H1 (cell line): Measurements from ENCODE around the gene GRIP2. TPM values are rescaled to one million over a fixed set of nuclear protein-coding genes. Genes with fewer than 3 reads are reported as not detected.

ENCODE experiments used
- CTCF ChIA-PET: fragments of 300-600 bp; sonication (Branson Sonifier 250); formaldehyde crosslinking; loops from one replicate; lab custom pipeline; 2021; ENCODE audit not compliant: partially characterized antibody; lab: Charles Lee
- POLR2A ChIA-PET: fragments of 300-600 bp; sonication (Branson Sonifier 250); formaldehyde crosslinking; loops from one replicate; lab custom pipeline; 2021; ENCODE audit warnings: inconsistent platforms; ENCODE audit not compliant: partially characterized antibody; lab: Charles Lee
- DNase-seq, 2 experiments: peaks; one replicate each; pipeline versions ENCODE4 v3.0.0 to v3.0.0-alpha.2; 2010 to 2022; ENCODE audit warnings: low spot score in 2 of 2, low read depth in 1 of 2, mixed read lengths in 1 of 2
- FAIRE-seq: peaks from 2 replicates; lab custom pipeline; 2011; peaks lifted over from hg19 to GRCh38; lab: Jason Lieb, UNC
- H2AFZ ChIP-seq: 2 replicates; pipeline ENCODE4 v1.8.1; 2012; ENCODE audit warnings: low read length, inconsistent platforms
- H2AK5ac ChIP-seq: 2 replicates; pipeline ENCODE4 v1.6.1; 2013; ENCODE audit warnings: low read depth, low read length
- H2BK120ac ChIP-seq: replicated peaks from 2 replicates; pipeline ENCODE3; 2013; ENCODE audit warnings: low read depth, low read length, inconsistent platforms
- H2BK12ac ChIP-seq: 2 replicates; pipeline ENCODE4 v1.6.1; 2013; ENCODE audit warnings: low read depth, low read length
- H2BK15ac ChIP-seq: 2 replicates; pipeline ENCODE4 v1.6.1; 2013; ENCODE audit warnings: low read length
- H2BK20ac ChIP-seq: 2 replicates; pipeline ENCODE4 v1.6.1; 2013; ENCODE audit warnings: low read length
- H2BK5ac ChIP-seq: 2 replicates; pipeline ENCODE4 v1.6.1; 2013; ENCODE audit warnings: low read depth, low read length
- H3K14ac ChIP-seq: 2 replicates; pipeline ENCODE4 v1.6.1; 2013; ENCODE audit warnings: inconsistent platforms; ENCODE audit not compliant: insufficient read length
- H3K18ac ChIP-seq: 2 replicates; pipeline ENCODE4 v1.6.1; 2013; ENCODE audit warnings: low read length; ENCODE audit errors: extremely low read depth
- H3K23ac ChIP-seq: 2 replicates; pipeline ENCODE4 v1.6.1; 2013; ENCODE audit warnings: inconsistent platforms; ENCODE audit not compliant: insufficient read length
- H3K23me2 ChIP-seq: 2 replicates; pipeline ENCODE4 v1.6.1; 2013; ENCODE audit warnings: low read depth, low read length
- H3K27ac ChIP-seq: 2 replicates; pipeline ENCODE4 v1.6.1; 2011; ENCODE audit warnings: low read depth, low read length, inconsistent platforms
- H3K27me3 ChIP-seq, 4 experiments: replicated peaks in 1 of 4; 1 replicate in 1 of 4; 2 replicates in 3 of 4; pipeline versions ENCODE4 v1.6.1 to v1.8.1; 2011 to 2013; ENCODE audit warnings: low read length in 3 of 4, mild to moderate bottlenecking in 3 of 4, inconsistent platforms in 2 of 4, mixed read lengths in 2 of 4, moderate library complexity in 1 of 4; ENCODE audit not compliant: control insufficient read depth in 3 of 4, insufficient read depth in 3 of 4; ENCODE audit errors: extremely low read depth in 1 of 4
- H3K36me3 ChIP-seq, 4 experiments: 2 replicates each; pipeline versions ENCODE4 v1.6.1 to v1.8.1; 2011 to 2013; ENCODE audit warnings: mild to moderate bottlenecking in 4 of 4, low read length in 3 of 4, moderate library complexity in 2 of 4, control low read depth in 1 of 4, inconsistent platforms in 1 of 4; ENCODE audit not compliant: insufficient read depth in 4 of 4, control insufficient read depth in 2 of 4
- H3K4ac ChIP-seq: replicated peaks from 2 replicates; pipeline ENCODE3; 2013; ENCODE audit warnings: low read length, low read depth, mixed read lengths, inconsistent platforms; ENCODE audit not compliant: insufficient read length
- H3K4me1 ChIP-seq, 4 experiments: replicated peaks in 1 of 4; 1 replicate in 1 of 4; 2 replicates in 3 of 4; pipeline versions ENCODE4 v1.6.1 to v1.8.1; 2011 to 2013; ENCODE audit warnings: low read length in 3 of 4, inconsistent platforms in 2 of 4, mixed read lengths in 1 of 4; ENCODE audit not compliant: insufficient read depth in 4 of 4, control insufficient read depth in 3 of 4
- H3K4me2 ChIP-seq, 2 experiments: 2 replicates each; pipeline versions ENCODE4 v1.6.1 to v1.8.1; 2011 to 2013; ENCODE audit warnings: low read depth in 2 of 2, low read length in 2 of 2, control low read depth in 1 of 2, inconsistent platforms in 1 of 2, mild to moderate bottlenecking in 1 of 2; ENCODE audit not compliant: insufficient read depth in 1 of 2
- H3K4me3 ChIP-seq, 4 experiments: fragments of 200-600, 300-600 bp in 1 of 4; sonication (generic), shearing (Covaris generic), sonication (Bioruptor Twin) in 1 of 4; 2 replicates each; pipeline versions ENCODE4 v1.5.1 to v1.8.1; 2011 to 2016; ENCODE audit warnings: low read length in 4 of 4, low read depth in 3 of 4, control low read depth in 2 of 4, inconsistent platforms in 2 of 4, mild to moderate bottlenecking in 2 of 4, mixed read lengths in 1 of 4, moderate library complexity in 1 of 4; ENCODE audit not compliant: insufficient read depth in 2 of 4; ENCODE audit errors: extremely low read depth in 1 of 4
- H3K56ac ChIP-seq: replicated peaks from 2 replicates; pipeline ENCODE3; 2013; ENCODE audit warnings: low read depth, mild to moderate bottlenecking, mixed read lengths, low read length, inconsistent platforms; ENCODE audit not compliant: insufficient read length
- H3K79me1 ChIP-seq: 2 replicates; pipeline ENCODE4 v1.6.1; 2013; ENCODE audit warnings: low read depth, low read length, control low read depth
- H3K79me2 ChIP-seq, 2 experiments: 2 replicates each; pipeline versions ENCODE4 v1.6.1 to v1.8.1; 2012 to 2013; ENCODE audit warnings: low read length in 2 of 2, mild to moderate bottlenecking in 2 of 2, inconsistent platforms in 1 of 2; ENCODE audit not compliant: insufficient read depth in 2 of 2, control insufficient read depth in 1 of 2
- H3K9ac ChIP-seq, 4 experiments: replicated peaks in 1 of 4; 1 replicate in 1 of 4; 2 replicates in 3 of 4; pipeline versions ENCODE4 v1.6.1 to v1.8.1; 2011 to 2013; ENCODE audit warnings: low read depth in 3 of 4, low read length in 3 of 4, control low read depth in 2 of 4, mild to moderate bottlenecking in 2 of 4, moderate library complexity in 2 of 4, inconsistent platforms in 1 of 4; ENCODE audit errors: extremely low read depth in 1 of 4
- H3K9me3 ChIP-seq, 2 experiments: 2 replicates each; pipeline versions ENCODE4 v1.6.1 to v1.8.1; 2012 to 2013; ENCODE audit warnings: mild to moderate bottlenecking in 2 of 2, moderate library complexity in 2 of 2, control low read depth in 1 of 2, inconsistent platforms in 1 of 2, low read depth in 1 of 2, low read length in 1 of 2, mixed read lengths in 1 of 2; ENCODE audit not compliant: insufficient read depth in 2 of 2
- H4K20me1 ChIP-seq, 2 experiments: replicated peaks in 1 of 2; 2 replicates each; pipeline versions ENCODE3 to v1.8.1; 2011 to 2013; ENCODE audit warnings: inconsistent platforms in 2 of 2, low read length in 2 of 2, mild to moderate bottlenecking in 1 of 2; ENCODE audit not compliant: insufficient read depth in 2 of 2, control insufficient read depth in 1 of 2
- H4K5ac ChIP-seq: 2 replicates; pipeline ENCODE4 v1.6.1; 2013; ENCODE audit warnings: low read length, low read depth, mixed read lengths, inconsistent platforms; ENCODE audit not compliant: insufficient read length
- H4K8ac ChIP-seq: 2 replicates; pipeline ENCODE4 v1.8.0; 2013; ENCODE audit warnings: mild to moderate bottlenecking, moderate library complexity, low read length, inconsistent platforms; ENCODE audit not compliant: insufficient read depth; ENCODE audit errors: extremely low read depth
- H4K91ac ChIP-seq: replicated peaks from 2 replicates; pipeline ENCODE3; 2013; ENCODE audit warnings: low read length, mixed read lengths, inconsistent platforms; ENCODE audit not compliant: insufficient read length
- CHD1 ChIP-seq: IDR thresholded peaks from 2 replicates; pipeline ENCODE4 v1.6.1; 2012; ENCODE audit warnings: low read depth, low read length, improper control_type of control experiment
- CTBP2 ChIP-seq: IDR thresholded peaks from 2 replicates; pipeline ENCODE4 v1.7.0; 2011; ENCODE audit warnings: borderline replicate concordance, mild to moderate bottlenecking, moderate library complexity, mixed read lengths, low read length; ENCODE audit not compliant: insufficient read depth, insufficient read length
- GABPA ChIP-seq: IDR thresholded peaks from 2 replicates; pipeline ENCODE4 v1.6.1; 2011; ENCODE audit warnings: mild to moderate bottlenecking, low read length, moderate library complexity, borderline replicate concordance; ENCODE audit not compliant: insufficient read depth
- HDAC6 ChIP-seq: IDR thresholded peaks from one replicate; pipeline ENCODE4 v1.7.1; 2012; ENCODE audit warnings: low read depth, mild to moderate bottlenecking, inconsistent platforms, low read length, moderate library complexity
- MAX ChIP-seq: IDR thresholded peaks from 2 replicates; pipeline ENCODE4 v1.6.1; 2012; ENCODE audit warnings: inconsistent platforms
- POLR2AphosphoS5 ChIP-seq: IDR thresholded peaks from 2 replicates; pipeline ENCODE4 v1.6.1; 2011; ENCODE audit warnings: low read depth, low read length
- RAD21 ChIP-seq, 2 experiments: IDR thresholded peaks in 1 of 2; conservative IDR thresholded peaks in 1 of 2; 2 replicates each; pipeline ENCODE4 v1.6.1; 2011; ENCODE audit warnings: low read depth in 2 of 2, low read length in 2 of 2, improper control_type of control experiment in 1 of 2, inconsistent platforms in 1 of 2, mild to moderate bottlenecking in 1 of 2, moderate library complexity in 1 of 2
- SIN3A ChIP-seq, 2 experiments: IDR thresholded peaks in 1 of 2; conservative IDR thresholded peaks in 1 of 2; 2 replicates each; pipeline ENCODE4 v1.6.1; 2011 to 2012; ENCODE audit warnings: low read length in 2 of 2, improper control_type of control experiment in 1 of 2, low read depth in 1 of 2, mild to moderate bottlenecking in 1 of 2
- SP1 ChIP-seq: IDR thresholded peaks from 2 replicates; pipeline ENCODE4 v1.6.1; 2011; ENCODE audit warnings: low read depth, low read length
- USF2 ChIP-seq: IDR thresholded peaks from 2 replicates; pipeline ENCODE4 v1.6.1; 2011; ENCODE audit warnings: low read length, improper control_type of control experiment
- WGBS, 2 experiments: shearing (Covaris generic) in 1 of 2; methylation state at CpG; one replicate each; pipeline versions ENCODE4 v1.1.6 to v1.1.7; 2013 to 2015; ENCODE audit warnings: low lambda C conversion rate in 2 of 2, mixed read lengths in 2 of 2, inconsistent platforms in 1 of 2, low coverage in 1 of 2, missing lambda C conversion rate in 1 of 2; ENCODE audit not compliant: insufficient replicate concordance in 2 of 2, insufficient coverage in 1 of 2, insufficient read length in 1 of 2; ENCODE audit errors: extremely low coverage in 1 of 2, missing lambda C conversion rate in 1 of 2; 5-methylcytosine and 5-hydroxymethylcytosine counted together
- polyA plus RNA-seq, 7 experiments: library from polyadenylated mRNA; depleted of rRNA in 3 of 7; stranded (reverse) in 5 of 7; unstranded in 2 of 7; fragments of >200 nt in 5 of 7; fragments of 200-250 nt in 2 of 7; gene quantifications; 1 replicate in 5 of 7; 2 replicates in 1 of 7; 4 replicates in 1 of 7; pipeline versions ENCODE4 v1.2.1 to v1.2.3, GENCODE V29; 2011 to 2013; ENCODE audit warnings: missing spikeins in 2 of 7, mixed read lengths in 2 of 7
- total RNA-seq: library from RNA; stranded (reverse); fragmentation: NEBNext Ultra II Directional; extraction: Animal tissue kit (Norgen Biotek cat#: 25700); gene quantifications from 2 replicates; pipeline ENCODE4 v1.2.1, GENCODE V29; 2021

GRIP2 gene
- total and polyA plus RNA-seq, 2 of the 8 experiments (the other 6 are each of a cell fraction or from before 2014, with no cell fraction given) = 2.5 to 6.4 TPM

- Histone ChIP-seq H4K20me1 (peaks cover 0 to 5% of the 10 kb centered on the region in 2 experiments), H3K4ac (no peak overlapping the region), H2BK5ac (no peak overlapping the region), H4K5ac (no peak overlapping the region), H4K91ac (no peak overlapping the region), H2AFZ (no peak overlapping the region), H3K9me3 (no peaks in the 10 kb centered on the region), H3K14ac (no peak overlapping the region), H3K4me2 (no peak overlapping the region), H3K23me2 (no peaks in the 10 kb centered on the region), H3K27ac (no peak overlapping the region), H3K79me1 (no peaks in the 10 kb centered on the region), H2BK15ac (no peak overlapping the region), H4K8ac (peak overlapping the region; percentile 38; the same call in 1 of the 2 replicates), H3K27me3 (no peaks in the 10 kb centered on the region), H2BK120ac (no peak overlapping the region), H3K4me1 (peaks cover 0 to 2% (median 0%) of the 10 kb centered on the region in 4 experiments; a peak in 2 of 7 replicates), H2AK5ac (no peak overlapping the region), H2BK20ac (no peak overlapping the region), H3K4me3 (no peak overlapping the region), H3K36me3 (no peaks in the 10 kb centered on the region), H3K9ac (no peak overlapping the region), H3K56ac (no peak overlapping the region), H3K79me2 (no peaks in the 10 kb centered on the region), H3K23ac (no peak overlapping the region), H3K18ac (no peak overlapping the region), H2BK12ac (no peak overlapping the region)
- POLR2A ChIA-PET = no interaction called here
- no peak for DNase-seq
- WGBS, 2 experiments = 92% methylated on average over 6 of the region's 6 CpGs; no CpG with 5 or more reads in 1 of the 2 experiments
- FAIRE-seq = no peak
- CTCF ChIA-PET = interaction anchor here (1.2 to 1.3 kb wide), 2 partner anchors 11 to 41 kb away, joined by 3 to 4 read pairs; no protein-coding TSS in a partner anchor
- no peak for TF ChIP-seq HDAC6
- TF ChIP-seq RAD21 (IDR thresholded peaks at IDR 0.05 in 1 of 2, conservative IDR thresholded peaks at IDR 0.05 in 1 of 2; ENCODE audit: low read depth in 2 of 2, low read length in 2 of 2) = no peak
- TF ChIP-seq SP1 = no peak
- TF ChIP-seq GABPA = no peak
- TF ChIP-seq CHD1 = no peak
- TF ChIP-seq MAX = no peak
- no peak for TF ChIP-seq POLR2AphosphoS5
- TF ChIP-seq CTBP2 = no peak
- TF ChIP-seq USF2 = no peak
- TF ChIP-seq SIN3A (conservative IDR thresholded peaks at IDR 0.05 in 1 of 2, IDR thresholded peaks at IDR 0.05 in 1 of 2; ENCODE audit: low read depth in 1 of 2, low read length in 2 of 2) = no peak
Measured at GRCh38 chr3:14588425-14589112, 48.4 kb upstream of the GRIP2 start.
